Activated CD4-positive, alpha-beta memory T cell treated with anti-CD3 and anti-CD28 coated beads, Interleukin-2, amount 10 ng/mL, durations not matched to agents 7 days and 5 days (primary cell): ENCODE measurements around the gene LPAR1. TPM values are rescaled to one million over a fixed set of nuclear protein-coding genes. Genes with fewer than 3 reads are reported as not detected.
"Not testable (repeated sequence)": the region's sequence is repeated elsewhere in the genome, so short reads cannot be mapped to it uniquely, and the experiment has no call there.

Source experiments
- CTCF ChIA-PET: fragments of 350-600 bp; sonication (Branson Sonifier 250); formaldehyde crosslinking; loops from one replicate; lab custom pipeline; 2021; ENCODE audit warnings: antibody characterized with exemption, inconsistent platforms; lab: Charles Lee
- POLR2A ChIA-PET: fragments of 350-600 bp; sonication (Branson Sonifier 250); formaldehyde crosslinking; loops from one replicate; lab custom pipeline; 2021; ENCODE audit warnings: antibody characterized with exemption; lab: Charles Lee
- DNase-seq: peaks from one replicate; pipeline ENCODE4 v3.0.0-alpha.2; 2020
- H3K27ac Mint-ChIP-seq: one replicate; pipeline ENCODE4 v1.8.0; 2021; ENCODE audit warnings: mild to moderate bottlenecking, mixed read lengths
- H3K27me3 Mint-ChIP-seq: one replicate; pipeline ENCODE4 v1.8.0; 2021; ENCODE audit warnings: mixed read lengths
- H3K36me3 Mint-ChIP-seq: one replicate; pipeline ENCODE4 v1.8.0; 2021; ENCODE audit warnings: low read depth, mixed read lengths
- H3K4me1 Mint-ChIP-seq: one replicate; pipeline ENCODE4 v1.8.0; 2021; ENCODE audit warnings: mixed read lengths
- H3K4me3 Mint-ChIP-seq: one replicate; pipeline ENCODE4 v1.8.0; 2021; ENCODE audit warnings: mild to moderate bottlenecking, mixed read lengths
- H3K9me3 Mint-ChIP-seq: one replicate; pipeline ENCODE4 v1.8.0; 2021; ENCODE audit warnings: mixed read lengths
- total RNA-seq, 2 experiments: library from RNA; stranded (reverse); gene quantifications; one replicate each; pipeline ENCODE4 v1.2.3, GENCODE V29; 2021

LPAR1 gene
- total RNA-seq, 2 experiments from 2014 or later = not detected

- Mint-ChIP-seq H3K4me3 (no peak overlapping the region), H3K27ac (no peak overlapping the region), H3K27me3 (no peaks in the 10 kb centered on the region), H3K9me3 (no peaks in the 10 kb centered on the region), H3K4me1 (no peaks in the 10 kb centered on the region), H3K36me3 (no peaks in the 10 kb centered on the region)
- CTCF ChIA-PET = no interaction called here
- DNase-seq = no peak
- POLR2A ChIA-PET = no interaction called here
Measured at GRCh38 chr9:111056538-111056937, 18.3 kb upstream of the LPAR1 start.

GRCh38 chr9:111052791-111053190, 14.5 kb upstream of the LPAR1 start:
- Mint-ChIP-seq H3K36me3 (no peaks in the 10 kb centered on the region), H3K4me3 (no peak overlapping the region), H3K9me3 (no peaks in the 10 kb centered on the region), H3K27ac (no peak overlapping the region), H3K4me1 (no peaks in the 10 kb centered on the region), H3K27me3 (no peaks in the 10 kb centered on the region)
- ChIA-PET POLR2A (no interaction called here), CTCF (no interaction called here)
- no peak for DNase-seq

GRCh38 chr9:111051400-111051799, 13.1 kb upstream of the LPAR1 start:
- ChIA-PET CTCF (no interaction called here), POLR2A (no interaction called here)
- Mint-ChIP-seq H3K9me3 (no peaks in the 10 kb centered on the region), H3K27me3 (no peaks in the 10 kb centered on the region), H3K4me1 (no peaks in the 10 kb centered on the region), H3K36me3 (no peaks in the 10 kb centered on the region), H3K4me3 (no peak overlapping the region), H3K27ac (no peak overlapping the region)
- no peak for DNase-seq

- no peaks in the 10 kb centered on the region for H3K4me1 Mint-ChIP-seq
- DNase-seq = no peak
- no peaks in the 10 kb centered on the region for H3K36me3 Mint-ChIP-seq
- CTCF ChIA-PET = no interaction called here
- no peak overlapping the region for H3K4me3 Mint-ChIP-seq
- no peaks in the 10 kb centered on the region for H3K9me3 Mint-ChIP-seq
- H3K27me3 Mint-ChIP-seq = no peaks in the 10 kb centered on the region
- no peak overlapping the region for H3K27ac Mint-ChIP-seq
- POLR2A ChIA-PET = no interaction called here
Measured at GRCh38 chr9:111050819-111051218, 12.5 kb upstream of the LPAR1 start.

GRCh38 chr9:111047287-111047686, 9.0 kb upstream of the LPAR1 start:
- CTCF ChIA-PET, POLR2A ChIA-PET, H3K9me3 Mint-ChIP-seq, H3K36me3 Mint-ChIP-seq, H3K4me3 Mint-ChIP-seq, DNase-seq, H3K4me1 Mint-ChIP-seq, H3K27me3 Mint-ChIP-seq, H3K27ac Mint-ChIP-seq: not testable (repeated sequence)

- H3K4me1 Mint-ChIP-seq = peaks cover 9% of the 10 kb centered on the region
- ChIA-PET POLR2A (no interaction called here), CTCF (no interaction called here)
- H3K4me3 Mint-ChIP-seq = no peak overlapping the region
- H3K27ac Mint-ChIP-seq = no peak overlapping the region
- no peaks in the 10 kb centered on the region for H3K36me3 Mint-ChIP-seq
- no peak for DNase-seq
- H3K27me3 Mint-ChIP-seq = peaks cover 16% of the 10 kb centered on the region
- H3K9me3 Mint-ChIP-seq = no peaks in the 10 kb centered on the region
Measured at GRCh38 chr9:111041902-111042301, 3.6 kb upstream of the LPAR1 start.

GRCh38 chr9:111040494-111040893, 2.2 kb upstream of the LPAR1 start:
- POLR2A ChIA-PET = no interaction called here
- no peaks in the 10 kb centered on the region for H3K36me3 Mint-ChIP-seq
- H3K9me3 Mint-ChIP-seq = no peaks in the 10 kb centered on the region
- H3K4me3 Mint-ChIP-seq = no peak overlapping the region
- H3K27ac Mint-ChIP-seq = no peak overlapping the region
- peaks cover 26% of the 10 kb centered on the region for H3K27me3 Mint-ChIP-seq
- CTCF ChIA-PET = no interaction called here
- peaks cover 9% of the 10 kb centered on the region for H3K4me1 Mint-ChIP-seq
- DNase-seq = no peak

- POLR2A ChIA-PET = no interaction called here
- no peak overlapping the region for H3K27ac Mint-ChIP-seq
Measured at GRCh38 chr9:111039231-111039906, 1.1 kb upstream of the LPAR1 start.

GRCh38 chr9:111037708-111038330, 451 bp downstream of the LPAR1 start:
- no peak for DNase-seq
- ChIA-PET POLR2A (no interaction called here), CTCF (no interaction called here)
- Mint-ChIP-seq H3K9me3 (no peaks in the 10 kb centered on the region), H3K4me3 (no peak overlapping the region), H3K27ac (no peak overlapping the region), H3K36me3 (no peaks in the 10 kb centered on the region), H3K27me3 (peaks cover 30% of the 10 kb centered on the region), H3K4me1 (peaks cover 9% of the 10 kb centered on the region)

More at GRCh38 chr9:111039231-111039906, 1.1 kb upstream of the LPAR1 start:
- DNase-seq = no peak
- H3K36me3 Mint-ChIP-seq = no peaks in the 10 kb centered on the region
- no peak overlapping the region for H3K4me3 Mint-ChIP-seq
- H3K4me1 Mint-ChIP-seq = peaks cover 9% of the 10 kb centered on the region
- H3K9me3 Mint-ChIP-seq = no peaks in the 10 kb centered on the region
- CTCF ChIA-PET = no interaction called here
- H3K27me3 Mint-ChIP-seq = peaks cover 29% of the 10 kb centered on the region

- H3K27ac Mint-ChIP-seq = no peak overlapping the region
- H3K9me3 Mint-ChIP-seq = no peaks in the 10 kb centered on the region
- ChIA-PET CTCF (no interaction called here), POLR2A (no interaction called here)
- no peak overlapping the region for H3K4me3 Mint-ChIP-seq
- no peak for DNase-seq
- H3K4me1 Mint-ChIP-seq = peaks cover 9% of the 10 kb centered on the region
- H3K27me3 Mint-ChIP-seq = peaks cover 30% of the 10 kb centered on the region
- no peaks in the 10 kb centered on the region for H3K36me3 Mint-ChIP-seq
Measured at GRCh38 chr9:111037356-111037707, 938 bp downstream of the LPAR1 start.

GRCh38 chr9:111036946-111037345, 1.3 kb downstream of the LPAR1 start:
- CTCF ChIA-PET = no interaction called here
- no peak overlapping the region for H3K4me3 Mint-ChIP-seq
- H3K27me3 Mint-ChIP-seq = peaks cover 30% of the 10 kb centered on the region
- no peaks in the 10 kb centered on the region for H3K9me3 Mint-ChIP-seq
- no peaks in the 10 kb centered on the region for H3K36me3 Mint-ChIP-seq
- DNase-seq = no peak
- POLR2A ChIA-PET = no interaction called here
- H3K27ac Mint-ChIP-seq = no peak overlapping the region
- peaks cover 9% of the 10 kb centered on the region for H3K4me1 Mint-ChIP-seq

GRCh38 chr9:111036429-111036789, 1.9 kb downstream of the LPAR1 start:
- Mint-ChIP-seq H3K27ac (no peak overlapping the region), H3K9me3 (no peaks in the 10 kb centered on the region), H3K27me3 (peaks cover 30% of the 10 kb centered on the region), H3K36me3 (no peaks in the 10 kb centered on the region), H3K4me1 (peaks cover 9% of the 10 kb centered on the region), H3K4me3 (no peak overlapping the region)
- POLR2A ChIA-PET = no interaction called here
- CTCF ChIA-PET = no interaction called here
- DNase-seq = no peak

GRCh38 chr9:111035543-111036428, 2.5 kb downstream of the LPAR1 start:
- Mint-ChIP-seq H3K36me3 (no peaks in the 10 kb centered on the region), H3K27ac (no peak overlapping the region), H3K4me1 (peaks cover 9% of the 10 kb centered on the region), H3K9me3 (no peaks in the 10 kb centered on the region), H3K27me3 (peaks cover 30% of the 10 kb centered on the region), H3K4me3 (no peak overlapping the region)
- ChIA-PET POLR2A (no interaction called here), CTCF (no interaction called here)
- DNase-seq = no peak
